ENCODE data around the gene WDCP.
A peak's percentile ranks its signal among the peaks of the same experiment; 100 is the strongest.

WDCP gene

GRCh38 chr2:24009680-24010476 is 37.3 kb downstream of the WDCP start, which contains the start of gene MFSD2B:
Gene MFSD2B (plus strand): TSS chr2:24010085. CDS start chr2:24010097, 12 bp downstream.
- peak within 1 kb of the TSS; percentile 49 for H3K4me3 ChIP-seq (ENCODE audit: low read length)
- DNase-seq (ENCODE audit: low read depth): no peak
- TF ChIP-seq CTCF (conservative IDR thresholded peaks at IDR 0.05; ENCODE audit: low read depth, low read length): no peak

GRCh38 chr2:24009367-24009679 is 37.9 kb downstream of the WDCP start:
- DNase-seq (ENCODE audit: low read depth): no peak
- peak overlapping the region; percentile 49 for H3K4me3 ChIP-seq (ENCODE audit: low read length)
- no peak for TF ChIP-seq CTCF (conservative IDR thresholded peaks at IDR 0.05; ENCODE audit: low read depth, low read length)

- no peak overlapping the region for H3K4me3 ChIP-seq (ENCODE audit: low read length)
- no peak for DNase-seq (ENCODE audit: low read depth)
- TF ChIP-seq CTCF (conservative IDR thresholded peaks at IDR 0.05; ENCODE audit: low read depth, low read length): no peak
Measured at GRCh38 chr2:24008672-24009366, 38.4 kb downstream of the WDCP start.

GRCh38 chr2:24007693-24008092 is 39.5 kb downstream of the WDCP start:
- H3K4me3 ChIP-seq (ENCODE audit: low read length): no peak overlapping the region
- no peak for TF ChIP-seq CTCF (conservative IDR thresholded peaks at IDR 0.05; ENCODE audit: low read depth, low read length)
- no peak for DNase-seq (ENCODE audit: low read depth)

- no peak for TF ChIP-seq CTCF (conservative IDR thresholded peaks at IDR 0.05; ENCODE audit: low read depth, low read length)
- no peak overlapping the region for H3K4me3 ChIP-seq (ENCODE audit: low read length)
- no peak for DNase-seq (ENCODE audit: low read depth)
Measured at GRCh38 chr2:23994567-23994966, 52.6 kb downstream of the WDCP start.

- TF ChIP-seq CTCF (conservative IDR thresholded peaks at IDR 0.05; ENCODE audit: low read depth, low read length): no peak
- DNase-seq (ENCODE audit: low read depth): no peak
- H3K4me3 ChIP-seq (ENCODE audit: low read length): no peak overlapping the region
Measured at GRCh38 chr2:23993736-23994269, 53.4 kb downstream of the WDCP start.

Data from retinal pigment epithelial cell (primary cell).